Measurements from ENCODE around the gene KRTAP4-9.
"Not testable (repeated sequence)": the region's sequence is repeated elsewhere in the genome, so short reads cannot be mapped to it uniquely, and the experiment has no call there.

DNA sequence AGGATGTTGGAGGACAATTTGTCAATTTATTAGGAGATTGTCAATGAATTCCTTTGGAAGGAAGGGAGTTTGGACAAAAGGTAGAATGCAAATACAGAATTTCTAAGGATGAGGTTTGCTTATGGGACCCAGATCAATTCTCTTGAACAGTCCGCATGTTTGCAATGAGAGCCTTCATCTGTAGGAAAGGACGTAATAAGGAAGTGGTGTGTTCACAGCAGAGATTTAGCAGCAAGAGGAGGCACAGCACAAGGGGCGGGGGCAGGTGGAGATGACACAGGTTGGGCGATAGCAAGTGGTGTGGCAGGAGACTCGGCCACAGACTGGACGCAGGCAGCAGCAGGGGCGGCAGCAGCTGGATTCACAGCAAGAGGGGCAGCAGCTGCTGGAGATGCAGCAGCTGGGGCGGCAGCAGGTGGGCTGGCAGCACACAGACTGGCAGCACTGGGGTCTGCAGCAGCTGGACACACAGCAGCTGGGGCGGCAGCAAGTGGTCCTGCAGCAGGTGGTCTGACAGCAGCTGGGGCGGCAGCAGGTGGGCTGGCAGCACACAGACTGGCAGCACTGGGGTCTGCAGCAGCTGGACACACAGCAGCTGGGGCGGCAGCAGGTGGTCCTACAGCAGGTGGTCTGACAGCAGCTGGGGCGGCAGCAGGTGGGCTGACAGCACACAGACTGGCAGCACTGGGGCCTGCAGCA lies 18.3 kb downstream of the KRTAP4-9 start:
- TF ChIP-seq POLR2AphosphoS5, POLR2A, EP300 (IDR thresholded peaks at IDR 0.05): not testable (repeated sequence)
- TF ChIP-seq, protein P1, sequence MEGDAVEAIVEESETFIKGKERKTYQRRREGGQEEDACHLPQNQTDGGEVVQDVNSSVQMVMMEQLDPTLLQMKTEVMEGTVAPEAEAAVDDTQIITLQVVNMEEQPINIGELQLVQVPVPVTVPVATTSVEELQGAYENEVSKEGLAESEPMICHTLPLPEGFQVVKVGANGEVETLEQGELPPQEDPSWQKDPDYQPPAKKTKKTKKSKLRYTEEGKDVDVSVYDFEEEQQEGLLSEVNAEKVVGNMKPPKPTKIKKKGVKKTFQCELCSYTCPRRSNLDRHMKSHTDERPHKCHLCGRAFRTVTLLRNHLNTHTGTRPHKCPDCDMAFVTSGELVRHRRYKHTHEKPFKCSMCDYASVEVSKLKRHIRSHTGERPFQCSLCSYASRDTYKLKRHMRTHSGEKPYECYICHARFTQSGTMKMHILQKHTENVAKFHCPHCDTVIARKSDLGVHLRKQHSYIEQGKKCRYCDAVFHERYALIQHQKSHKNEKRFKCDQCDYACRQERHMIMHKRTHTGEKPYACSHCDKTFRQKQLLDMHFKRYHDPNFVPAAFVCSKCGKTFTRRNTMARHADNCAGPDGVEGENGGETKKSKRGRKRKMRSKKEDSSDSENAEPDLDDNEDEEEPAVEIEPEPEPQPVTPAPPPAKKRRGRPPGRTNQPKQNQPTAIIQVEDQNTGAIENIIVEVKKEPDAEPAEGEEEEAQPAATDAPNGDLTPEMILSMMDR (IDR thresholded peaks at IDR 0.05): not testable (repeated sequence)
